ENCODE measurements around the gene PTPRG.

DNA sequence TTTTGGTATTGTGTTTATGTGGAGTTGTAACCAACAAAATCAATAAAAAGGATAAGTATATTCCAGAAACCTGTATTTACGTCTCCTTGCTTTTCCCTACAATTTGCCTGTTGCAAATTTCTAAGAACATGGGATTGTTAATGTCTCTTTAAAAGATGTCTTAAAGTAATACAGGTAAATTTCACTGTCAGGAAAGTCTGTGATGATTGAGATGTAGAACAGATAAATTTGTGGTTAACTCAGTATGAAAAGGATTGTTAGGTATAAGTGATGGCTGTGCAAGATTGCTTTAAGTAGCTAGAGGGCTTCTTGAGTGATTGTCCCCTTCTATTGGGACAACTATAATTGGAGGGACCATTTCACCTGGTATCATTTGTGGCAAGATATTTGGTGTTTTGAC lies 6.8 kb downstream of the PTPRG start:
- TF ChIP-seq, protein P1, sequence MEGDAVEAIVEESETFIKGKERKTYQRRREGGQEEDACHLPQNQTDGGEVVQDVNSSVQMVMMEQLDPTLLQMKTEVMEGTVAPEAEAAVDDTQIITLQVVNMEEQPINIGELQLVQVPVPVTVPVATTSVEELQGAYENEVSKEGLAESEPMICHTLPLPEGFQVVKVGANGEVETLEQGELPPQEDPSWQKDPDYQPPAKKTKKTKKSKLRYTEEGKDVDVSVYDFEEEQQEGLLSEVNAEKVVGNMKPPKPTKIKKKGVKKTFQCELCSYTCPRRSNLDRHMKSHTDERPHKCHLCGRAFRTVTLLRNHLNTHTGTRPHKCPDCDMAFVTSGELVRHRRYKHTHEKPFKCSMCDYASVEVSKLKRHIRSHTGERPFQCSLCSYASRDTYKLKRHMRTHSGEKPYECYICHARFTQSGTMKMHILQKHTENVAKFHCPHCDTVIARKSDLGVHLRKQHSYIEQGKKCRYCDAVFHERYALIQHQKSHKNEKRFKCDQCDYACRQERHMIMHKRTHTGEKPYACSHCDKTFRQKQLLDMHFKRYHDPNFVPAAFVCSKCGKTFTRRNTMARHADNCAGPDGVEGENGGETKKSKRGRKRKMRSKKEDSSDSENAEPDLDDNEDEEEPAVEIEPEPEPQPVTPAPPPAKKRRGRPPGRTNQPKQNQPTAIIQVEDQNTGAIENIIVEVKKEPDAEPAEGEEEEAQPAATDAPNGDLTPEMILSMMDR (IDR thresholded peaks at IDR 0.05; ENCODE audit: low read depth, low read length) = no peak
- no peak for TF ChIP-seq EZH2phosphoT487 (IDR thresholded peaks at IDR 0.05; ENCODE audit: low read depth)

Data from OCI-LY3 (cell line).